Measurements from ENCODE around the gene ZCCHC7.

ZCCHC7 gene

DNA sequence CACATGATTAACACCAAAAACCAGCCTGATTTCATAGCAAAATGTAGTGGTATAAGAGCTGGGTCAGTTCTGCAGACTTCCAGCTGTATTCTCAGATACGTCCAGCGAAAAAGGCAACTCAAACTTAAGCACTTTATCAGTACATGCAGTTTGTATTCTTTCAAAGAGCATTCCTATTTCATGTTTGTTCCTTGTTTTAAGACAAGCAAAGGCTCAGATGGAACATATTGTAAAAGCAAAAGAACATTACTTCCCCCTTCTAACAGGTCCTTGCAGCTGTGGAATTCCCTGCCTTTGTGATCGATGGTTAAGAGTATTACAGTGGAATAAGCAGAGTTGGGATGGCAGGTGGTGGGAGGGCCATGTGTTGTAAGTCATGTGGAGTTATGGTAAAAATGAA is 215.8 kb downstream of the ZCCHC7 start:
- no peak overlapping the region for H3K27ac ChIP-seq

DNA sequence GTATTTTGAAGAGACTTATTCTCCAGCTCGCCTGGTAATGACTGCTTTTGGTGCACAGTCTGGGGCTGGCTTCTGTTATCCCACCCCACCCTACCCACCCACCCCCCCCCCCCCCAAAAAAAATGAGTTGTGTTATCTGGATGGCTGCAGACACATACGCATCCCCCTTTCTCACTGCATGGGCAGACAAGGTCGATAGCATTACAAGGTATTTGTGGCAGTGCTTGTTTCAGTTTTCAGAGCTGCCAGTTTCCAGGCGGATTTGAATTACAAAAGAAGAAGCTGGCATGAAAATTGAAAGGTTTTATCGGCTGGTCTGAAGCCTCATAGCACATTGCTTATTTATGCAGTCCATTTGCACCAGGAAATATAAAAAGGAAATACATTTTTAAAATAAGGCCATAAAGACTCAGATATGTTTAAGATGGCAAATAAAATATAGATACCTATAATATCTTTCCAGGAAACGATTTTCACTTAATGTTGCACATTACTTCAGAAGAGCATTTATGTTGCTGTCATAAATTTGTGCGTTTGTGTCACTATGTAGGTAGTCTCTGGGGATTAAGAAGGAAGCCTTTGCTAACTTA is 217.0 kb downstream of the ZCCHC7 start:
- no peak overlapping the region for H3K27ac ChIP-seq
- TF ChIP-seq ZFX (IDR thresholded peaks at IDR 0.05) (no peak), CTCF (conservative IDR thresholded peaks at IDR 0.05) (no peak)

More for the DNA sequence above, 215.8 kb downstream of the ZCCHC7 start:
- TF ChIP-seq ZFX (IDR thresholded peaks at IDR 0.05) (no peak), CTCF (conservative IDR thresholded peaks at IDR 0.05) (no peak)

DNA sequence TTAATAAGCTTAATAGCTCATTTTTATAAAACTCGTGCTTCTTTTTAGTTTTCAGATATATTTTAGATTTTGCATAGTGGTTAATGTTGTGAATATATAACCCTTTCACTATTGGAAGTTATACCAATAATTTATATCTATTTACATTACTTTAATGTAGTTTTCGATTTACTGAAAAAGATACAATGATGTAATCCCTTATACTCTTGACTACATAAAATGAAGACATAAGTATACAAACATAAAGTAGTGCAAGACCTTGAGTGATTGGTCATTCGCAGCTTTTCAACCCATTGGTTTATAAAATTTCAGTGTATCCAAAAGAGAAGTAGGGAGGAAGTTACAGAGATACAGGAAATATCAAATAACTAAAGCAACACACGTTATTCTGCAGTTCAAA is 217.8 kb downstream of the ZCCHC7 start:
- no peak overlapping the region for H3K27ac ChIP-seq
- TF ChIP-seq ZFX (IDR thresholded peaks at IDR 0.05), result no peak
- TF ChIP-seq CTCF (conservative IDR thresholded peaks at IDR 0.05), result no peak

- no peak overlapping the region for H3K27ac ChIP-seq
Observed at GRCh38 chr9:37339923-37340322, 219.5 kb downstream of the ZCCHC7 start.

DNA sequence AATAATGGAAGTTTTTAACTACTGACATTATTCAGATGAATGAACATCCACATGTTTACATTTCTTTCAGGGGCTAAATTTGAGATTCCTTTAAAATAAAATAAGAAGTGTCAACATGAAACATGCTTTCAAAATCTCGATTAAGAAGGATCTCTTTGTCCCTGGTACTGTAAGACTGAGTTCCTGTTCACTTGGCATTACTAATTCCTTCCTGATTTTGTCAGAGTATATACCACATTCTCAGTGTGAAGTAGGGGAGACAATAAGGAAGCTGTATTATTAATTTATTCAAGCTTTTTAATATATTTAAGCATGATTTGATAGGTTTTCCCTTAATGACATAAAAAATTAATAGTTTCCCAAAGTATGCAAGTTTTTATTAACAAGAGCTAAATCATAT is 220.6 kb downstream of the ZCCHC7 start:
- no peak for TF ChIP-seq CTCF (conservative IDR thresholded peaks at IDR 0.05)
- TF ChIP-seq ZFX (IDR thresholded peaks at IDR 0.05), result no peak
- no peak overlapping the region for H3K27ac ChIP-seq

More at GRCh38 chr9:37339923-37340322, 219.5 kb downstream of the ZCCHC7 start:
- TF ChIP-seq ZFX (IDR thresholded peaks at IDR 0.05) (no peak), CTCF (conservative IDR thresholded peaks at IDR 0.05) (no peak)

GRCh38 chr9:37341704-37342103 is 221.3 kb downstream of the ZCCHC7 start:
- H3K27ac ChIP-seq, result no peak overlapping the region
- no peak for TF ChIP-seq ZFX (IDR thresholded peaks at IDR 0.05)
- TF ChIP-seq CTCF (conservative IDR thresholded peaks at IDR 0.05), result no peak

DNA sequence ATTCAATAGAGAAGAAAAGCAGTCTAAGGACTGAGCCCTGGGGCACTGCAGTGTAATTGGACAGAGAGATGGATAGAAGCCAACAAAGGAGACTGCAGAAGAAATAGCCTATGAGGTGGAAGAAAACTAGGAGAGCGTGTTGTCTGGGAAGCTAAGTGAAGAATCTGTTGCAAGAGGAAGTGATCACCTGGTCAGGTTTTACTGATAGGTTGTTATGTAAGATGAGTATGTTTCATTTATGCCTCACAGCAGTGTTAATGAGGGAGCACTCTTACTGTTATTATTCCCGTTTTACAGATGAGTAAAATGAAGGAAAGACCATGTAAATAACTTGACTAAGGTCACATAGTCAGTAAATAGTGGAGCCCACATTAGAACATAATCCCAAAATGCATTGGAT is 222.1 kb downstream of the ZCCHC7 start:
- no peak overlapping the region for H3K27ac ChIP-seq
- no peak for TF ChIP-seq CTCF (conservative IDR thresholded peaks at IDR 0.05)
- TF ChIP-seq ZFX (IDR thresholded peaks at IDR 0.05), result no peak

Measured in C4-2B (cell line).